Gastroesophageal sphincter (tissue), 3 donors: Measurements from ENCODE around the gene SHC2.

ENCODE experiments used
- POLR2A ChIP-seq, 2 donors: fragments of 450-650 bp; IDR thresholded peaks; one replicate each; pipeline ENCODE4 v1.6.1; 2017; ENCODE audit warnings: antibody characterized with exemption in 2 of 2, mild to moderate bottlenecking in 2 of 2, moderate library complexity in 1 of 2
- POLR2AphosphoS5 ChIP-seq: sonication (generic); formaldehyde crosslinking; IDR thresholded peaks from one replicate; pipeline ENCODE4 v1.6.1; 2017; ENCODE audit warnings: antibody characterized with exemption
- TF ChIP-seq, protein P1 (sequence below), 4 experiments: fragments of 200-600 bp in 2 of 4; fragments of 450-650 bp in 2 of 4; sonication (generic) in 1 of 4; IDR thresholded peaks; one replicate each; pipeline ENCODE4 v1.5.1; 2017 to 2019; ENCODE audit warnings: antibody characterized with exemption in 4 of 4, mild to moderate bottlenecking in 2 of 4, moderate library complexity in 2 of 4

DNA sequence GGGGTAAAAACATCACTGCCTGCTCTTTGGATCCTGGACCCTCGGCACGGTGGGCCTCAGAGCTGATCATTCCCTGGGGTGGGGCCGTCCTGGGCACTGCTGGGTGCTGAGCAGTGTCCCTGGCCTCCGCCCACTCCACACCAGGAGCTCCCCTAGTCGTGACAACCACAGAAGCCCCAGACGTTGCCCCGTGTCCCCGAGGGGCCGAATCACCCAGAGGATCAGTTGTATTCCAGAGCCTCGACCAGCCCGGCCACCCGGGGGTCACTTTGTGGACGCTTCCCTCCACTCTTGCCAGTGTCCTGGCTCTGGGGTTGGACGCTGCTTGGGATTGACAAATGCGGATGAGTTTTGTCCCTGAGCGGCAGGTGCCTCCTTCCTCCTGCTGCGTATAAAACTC lies 62.1 kb downstream of the SHC2 start:
- TF ChIP-seq, protein P1, sequence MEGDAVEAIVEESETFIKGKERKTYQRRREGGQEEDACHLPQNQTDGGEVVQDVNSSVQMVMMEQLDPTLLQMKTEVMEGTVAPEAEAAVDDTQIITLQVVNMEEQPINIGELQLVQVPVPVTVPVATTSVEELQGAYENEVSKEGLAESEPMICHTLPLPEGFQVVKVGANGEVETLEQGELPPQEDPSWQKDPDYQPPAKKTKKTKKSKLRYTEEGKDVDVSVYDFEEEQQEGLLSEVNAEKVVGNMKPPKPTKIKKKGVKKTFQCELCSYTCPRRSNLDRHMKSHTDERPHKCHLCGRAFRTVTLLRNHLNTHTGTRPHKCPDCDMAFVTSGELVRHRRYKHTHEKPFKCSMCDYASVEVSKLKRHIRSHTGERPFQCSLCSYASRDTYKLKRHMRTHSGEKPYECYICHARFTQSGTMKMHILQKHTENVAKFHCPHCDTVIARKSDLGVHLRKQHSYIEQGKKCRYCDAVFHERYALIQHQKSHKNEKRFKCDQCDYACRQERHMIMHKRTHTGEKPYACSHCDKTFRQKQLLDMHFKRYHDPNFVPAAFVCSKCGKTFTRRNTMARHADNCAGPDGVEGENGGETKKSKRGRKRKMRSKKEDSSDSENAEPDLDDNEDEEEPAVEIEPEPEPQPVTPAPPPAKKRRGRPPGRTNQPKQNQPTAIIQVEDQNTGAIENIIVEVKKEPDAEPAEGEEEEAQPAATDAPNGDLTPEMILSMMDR (IDR thresholded peaks at IDR 0.05): no peak
- TF ChIP-seq POLR2AphosphoS5 (no peak), POLR2A (IDR thresholded peaks at IDR 0.05) (no peak)
